ENCODE results near the gene CHST3.

Gene CHST3

GRCh38 chr10:72019085-72019876 lies 55.1 kb downstream of the CHST3 start:
- Histone ChIP-seq H2AFZ (ENCODE audit: low read depth) (no peak overlapping the region), H3K27me3 (ENCODE audit: insufficient read depth, low read depth) (no peaks in the 10 kb centered on the region; the same call in 1 of the 2 replicates), H3K79me2 (ENCODE audit: insufficient read depth, low read depth) (no peaks in the 10 kb centered on the region), H3K4me2 (no peak overlapping the region), H3K36me3 (ENCODE audit: insufficient read depth) (no peaks in the 10 kb centered on the region), H3K4me3 (IDR thresholded peaks at IDR 0.05; ENCODE audit: insufficient read depth, low read depth, low read length) (no peak overlapping the region), H4K20me1 (ENCODE audit: insufficient read depth) (no peaks in the 10 kb centered on the region), H3K4me1 (ENCODE audit: low read depth, poor library complexity, severe bottlenecking) (no peaks in the 10 kb centered on the region), H3K9ac (no peak overlapping the region), H3K27ac (no peak overlapping the region)
- no peak for TF ChIP-seq CTCF (conservative IDR thresholded peaks at IDR 0.05; ENCODE audit: low read depth, low read length)

- Histone ChIP-seq H3K9ac (no peak overlapping the region), H3K4me3 (IDR thresholded peaks at IDR 0.05; ENCODE audit: insufficient read depth, low read depth, low read length) (no peak overlapping the region), H2AFZ (ENCODE audit: low read depth) (no peak overlapping the region), H3K27me3 (ENCODE audit: insufficient read depth, low read depth) (no peaks in the 10 kb centered on the region; the same call in 1 of the 2 replicates), H3K36me3 (ENCODE audit: insufficient read depth) (no peaks in the 10 kb centered on the region), H3K79me2 (ENCODE audit: insufficient read depth, low read depth) (no peaks in the 10 kb centered on the region), H3K4me2 (no peak overlapping the region), H4K20me1 (ENCODE audit: insufficient read depth) (no peaks in the 10 kb centered on the region), H3K4me1 (ENCODE audit: low read depth, poor library complexity, severe bottlenecking) (no peaks in the 10 kb centered on the region), H3K27ac (no peak overlapping the region)
- no peak for TF ChIP-seq CTCF (conservative IDR thresholded peaks at IDR 0.05; ENCODE audit: low read depth, low read length)
These were observed 57.0 kb downstream of the CHST3 start for GRCh38 chr10:72020914-72021809.

GRCh38 chr10:72022228-72022627 lies 58.0 kb downstream of the CHST3 start:
- Histone ChIP-seq H4K20me1 (ENCODE audit: insufficient read depth) (no peaks in the 10 kb centered on the region), H3K4me3 (IDR thresholded peaks at IDR 0.05; ENCODE audit: insufficient read depth, low read depth, low read length) (no peak overlapping the region), H3K27me3 (ENCODE audit: insufficient read depth, low read depth) (no peaks in the 10 kb centered on the region), H3K4me2 (no peak overlapping the region), H3K27ac (no peak overlapping the region), H3K9ac (no peak overlapping the region), H2AFZ (ENCODE audit: low read depth) (no peak overlapping the region), H3K4me1 (ENCODE audit: low read depth, poor library complexity, severe bottlenecking) (no peaks in the 10 kb centered on the region), H3K36me3 (ENCODE audit: insufficient read depth) (no peaks in the 10 kb centered on the region), H3K79me2 (ENCODE audit: insufficient read depth, low read depth) (no peaks in the 10 kb centered on the region)
- no peak for TF ChIP-seq CTCF (conservative IDR thresholded peaks at IDR 0.05; ENCODE audit: low read depth, low read length)

GRCh38 chr10:72024596-72024995 lies 60.4 kb downstream of the CHST3 start:
- Histone ChIP-seq H3K4me2 (no peak overlapping the region), H3K79me2 (ENCODE audit: insufficient read depth, low read depth) (no peaks in the 10 kb centered on the region), H4K20me1 (ENCODE audit: insufficient read depth) (no peaks in the 10 kb centered on the region), H3K9ac (no peak overlapping the region), H2AFZ (ENCODE audit: low read depth) (no peak overlapping the region), H3K27me3 (ENCODE audit: insufficient read depth, low read depth) (no peaks in the 10 kb centered on the region; the same call in 1 of the 2 replicates), H3K4me3 (IDR thresholded peaks at IDR 0.05; ENCODE audit: insufficient read depth, low read depth, low read length) (no peak overlapping the region), H3K36me3 (ENCODE audit: insufficient read depth) (no peaks in the 10 kb centered on the region), H3K27ac (no peak overlapping the region), H3K4me1 (ENCODE audit: low read depth, poor library complexity, severe bottlenecking) (no peaks in the 10 kb centered on the region)
- no peak for TF ChIP-seq CTCF (conservative IDR thresholded peaks at IDR 0.05; ENCODE audit: low read depth, low read length)
